ENCODE data around the gene WDFY4.

GRCh38 chr10:48652344-48652743 lies 32.3 kb upstream of the WDFY4 start:
- no peak for TF ChIP-seq EP300 (IDR thresholded peaks at IDR 0.05)
- TF ChIP-seq, protein P1, sequence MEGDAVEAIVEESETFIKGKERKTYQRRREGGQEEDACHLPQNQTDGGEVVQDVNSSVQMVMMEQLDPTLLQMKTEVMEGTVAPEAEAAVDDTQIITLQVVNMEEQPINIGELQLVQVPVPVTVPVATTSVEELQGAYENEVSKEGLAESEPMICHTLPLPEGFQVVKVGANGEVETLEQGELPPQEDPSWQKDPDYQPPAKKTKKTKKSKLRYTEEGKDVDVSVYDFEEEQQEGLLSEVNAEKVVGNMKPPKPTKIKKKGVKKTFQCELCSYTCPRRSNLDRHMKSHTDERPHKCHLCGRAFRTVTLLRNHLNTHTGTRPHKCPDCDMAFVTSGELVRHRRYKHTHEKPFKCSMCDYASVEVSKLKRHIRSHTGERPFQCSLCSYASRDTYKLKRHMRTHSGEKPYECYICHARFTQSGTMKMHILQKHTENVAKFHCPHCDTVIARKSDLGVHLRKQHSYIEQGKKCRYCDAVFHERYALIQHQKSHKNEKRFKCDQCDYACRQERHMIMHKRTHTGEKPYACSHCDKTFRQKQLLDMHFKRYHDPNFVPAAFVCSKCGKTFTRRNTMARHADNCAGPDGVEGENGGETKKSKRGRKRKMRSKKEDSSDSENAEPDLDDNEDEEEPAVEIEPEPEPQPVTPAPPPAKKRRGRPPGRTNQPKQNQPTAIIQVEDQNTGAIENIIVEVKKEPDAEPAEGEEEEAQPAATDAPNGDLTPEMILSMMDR (IDR thresholded peaks at IDR 0.05): no peak
